Effector memory CD8-positive, alpha-beta T cell (primary cell): ENCODE results near the gene NOVA1.

Experiments
- ATAC-seq: fragments of 150-1000 bp; cut with Tn5 transposase; replicated peaks from 2 replicates; pipeline ENCODE4 v1.10.0; 2021; ENCODE audit warnings: mild to moderate bottlenecking, moderate library complexity
- DNase-seq, 3 experiments: peaks; one replicate each; pipeline ENCODE4 v3.0.0; 2021
- H3K27ac Mint-ChIP-seq, 2 donors: one replicate each; pipeline ENCODE4 v1.8.0; 2022; ENCODE audit warnings: mild to moderate bottlenecking in 2 of 2, mixed read lengths in 2 of 2, moderate library complexity in 2 of 2
- H3K27me3 Mint-ChIP-seq, 2 donors: one replicate each; pipeline ENCODE4 v1.8.0; 2022; ENCODE audit warnings: mixed read lengths in 2 of 2
- H3K36me3 Mint-ChIP-seq: one replicate; pipeline ENCODE4 v1.8.0; 2022; ENCODE audit warnings: mild to moderate bottlenecking, moderate library complexity, mixed read lengths; ENCODE audit not compliant: insufficient read depth
- H3K4me1 Mint-ChIP-seq, 2 donors: one replicate each; pipeline ENCODE4 v1.8.0; 2022; ENCODE audit warnings: low read depth in 2 of 2, mixed read lengths in 2 of 2
- H3K4me3 Mint-ChIP-seq, 2 donors: one replicate each; pipeline ENCODE4 v1.8.0; 2022; ENCODE audit warnings: mild to moderate bottlenecking in 2 of 2, mixed read lengths in 2 of 2, moderate library complexity in 2 of 2
- H3K9me3 Mint-ChIP-seq, 2 donors: one replicate each; pipeline ENCODE4 v1.8.0; 2022; ENCODE audit warnings: mixed read lengths in 2 of 2

Gene NOVA1

DNA sequence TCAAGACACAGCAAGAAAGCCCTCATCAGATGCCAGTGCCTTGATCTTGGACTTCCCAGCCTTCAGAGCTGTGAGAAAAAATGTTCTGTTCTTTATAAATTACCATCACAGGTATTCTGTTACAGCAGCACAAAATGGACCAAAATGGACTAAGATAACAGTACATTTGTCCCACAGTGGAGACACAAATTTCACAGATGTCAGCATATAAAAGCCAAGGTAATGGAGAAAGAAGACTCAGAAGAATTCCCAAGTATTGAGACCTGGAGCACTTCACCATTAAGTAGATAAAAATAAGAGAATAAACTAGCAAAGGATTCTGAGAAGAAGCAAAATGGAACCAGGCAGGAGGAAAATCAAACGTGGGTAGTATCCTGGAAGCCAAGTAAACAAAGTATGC lies 131.0 kb downstream of the NOVA1 start:
- Mint-ChIP-seq H3K4me1 (no peaks in the 10 kb centered on the region), H3K36me3 (no peaks in the 10 kb centered on the region), H3K27ac (no peak overlapping the region), H3K4me3 (no peak overlapping the region), H3K9me3 (peaks cover 14 to 26% of the 10 kb centered on the region in 2 donors), H3K27me3 (no peaks in the 10 kb centered on the region)
- ATAC-seq (no peak), DNase-seq (no peak)

GRCh38 chr14:26463136-26463535 lies 134.7 kb downstream of the NOVA1 start:
- Mint-ChIP-seq H3K4me1 (no peaks in the 10 kb centered on the region), H3K4me3 (no peak overlapping the region), H3K27me3 (no peaks in the 10 kb centered on the region), H3K27ac (no peak overlapping the region), H3K9me3 (peaks cover 14 to 26% of the 10 kb centered on the region in 2 donors), H3K36me3 (no peaks in the 10 kb centered on the region)
- DNase-seq (no peak), ATAC-seq (no peak)

GRCh38 chr14:26454105-26454504 lies 143.7 kb downstream of the NOVA1 start:
- no peaks in the 10 kb centered on the region for H3K4me1 Mint-ChIP-seq

DNA sequence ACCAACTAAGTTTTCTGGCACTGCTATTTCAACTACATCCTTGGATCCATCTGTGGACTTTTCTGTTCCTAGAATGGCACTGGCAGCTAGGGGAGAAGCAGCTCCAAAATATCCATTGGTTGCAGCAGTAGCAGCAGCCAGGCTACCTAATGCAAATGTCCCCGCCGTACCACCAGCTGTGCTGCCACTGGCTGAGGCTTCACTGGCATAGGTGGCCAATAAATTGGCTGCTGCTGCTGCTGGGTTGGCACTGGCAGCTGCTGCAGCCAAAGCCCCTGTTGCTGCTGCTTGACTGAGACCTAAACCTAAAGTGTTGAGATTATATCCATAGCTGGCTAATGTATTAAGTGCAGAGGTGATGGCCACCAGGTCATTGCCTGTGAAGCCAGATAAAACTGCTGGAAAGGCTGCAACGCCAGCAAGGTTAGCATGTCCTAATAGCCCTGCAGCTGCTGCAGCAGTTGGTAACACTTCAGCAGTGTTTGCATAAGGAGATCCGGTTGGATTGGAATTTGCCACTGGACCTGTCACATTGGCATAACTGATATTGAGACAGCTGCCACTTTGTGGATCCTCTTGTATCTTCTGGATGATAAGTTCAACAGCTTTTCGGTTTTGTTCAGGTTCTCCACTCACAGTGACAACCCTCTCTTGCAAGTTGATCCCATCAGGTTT lies 149.5 kb downstream of the NOVA1 start:
- no peak overlapping the region for H3K4me3 Mint-ChIP-seq
- H3K27ac Mint-ChIP-seq: no peak overlapping the region
- H3K36me3 Mint-ChIP-seq: no peaks in the 10 kb centered on the region
- no peaks in the 10 kb centered on the region for H3K27me3 Mint-ChIP-seq
- DNase-seq (no peak), ATAC-seq (no peak)
- H3K4me1 Mint-ChIP-seq: no peaks in the 10 kb centered on the region
- H3K9me3 Mint-ChIP-seq: peaks cover 3 to 21% of the 10 kb centered on the region in 2 donors

More at GRCh38 chr14:26454105-26454504, 143.7 kb downstream of the NOVA1 start:
- Mint-ChIP-seq H3K9me3 (peaks cover 7% of the 10 kb centered on the region in 2 donors), H3K27ac (no peak overlapping the region), H3K36me3 (no peaks in the 10 kb centered on the region), H3K4me3 (no peak overlapping the region), H3K27me3 (no peaks in the 10 kb centered on the region)
- DNase-seq: no peak
- no peak for ATAC-seq

DNA sequence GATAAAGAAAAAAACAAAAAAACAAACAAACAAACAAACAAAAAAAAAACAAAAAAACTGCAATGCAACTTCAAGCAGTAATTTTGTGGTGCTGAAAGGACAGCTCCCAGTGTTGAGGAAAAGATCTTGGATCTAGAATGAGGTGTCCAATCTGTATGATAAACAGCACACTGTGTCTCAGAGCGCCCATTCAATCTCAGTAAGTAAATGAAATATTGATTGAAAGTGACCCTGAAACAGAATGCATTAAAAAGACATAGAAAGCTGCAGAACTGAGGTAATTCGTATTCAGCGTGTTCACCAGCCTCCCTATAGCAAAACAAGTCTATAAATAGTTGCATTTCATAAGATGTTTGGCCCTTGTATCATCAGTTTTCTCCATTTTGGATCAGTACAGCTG lies 153.0 kb downstream of the NOVA1 start:
- Mint-ChIP-seq H3K4me3 (no peak overlapping the region), H3K27me3 (no peaks in the 10 kb centered on the region), H3K36me3 (no peaks in the 10 kb centered on the region), H3K4me1 (no peaks in the 10 kb centered on the region), H3K27ac (no peak overlapping the region), H3K9me3 (peaks cover 5 to 14% of the 10 kb centered on the region in 2 donors)
- no peak for ATAC-seq
- DNase-seq: no peak

DNA sequence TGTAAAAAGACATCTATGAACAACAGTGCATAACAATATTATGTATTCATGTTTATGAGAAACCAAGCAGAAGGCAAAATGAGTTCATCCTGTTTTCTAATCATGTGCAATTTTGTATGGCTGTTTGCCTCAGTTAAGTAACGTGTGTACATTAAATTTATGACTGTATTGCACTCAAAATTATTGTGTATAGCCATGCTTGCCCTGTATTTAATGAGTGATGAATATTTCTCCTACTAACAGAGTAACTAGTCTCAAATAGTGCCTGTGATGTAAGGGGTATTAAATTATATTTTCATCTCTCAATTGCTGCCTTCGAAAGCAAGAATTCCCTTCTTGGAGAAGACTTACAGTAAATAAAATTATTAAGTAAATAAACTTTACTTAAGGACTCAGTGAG lies 154.2 kb downstream of the NOVA1 start:
- Mint-ChIP-seq H3K4me3 (no peak overlapping the region), H3K36me3 (no peaks in the 10 kb centered on the region), H3K9me3 (peaks cover 5 to 14% of the 10 kb centered on the region in 2 donors), H3K27ac (no peak overlapping the region), H3K4me1 (no peaks in the 10 kb centered on the region), H3K27me3 (no peaks in the 10 kb centered on the region)
- ATAC-seq (no peak), DNase-seq (no peak)

DNA sequence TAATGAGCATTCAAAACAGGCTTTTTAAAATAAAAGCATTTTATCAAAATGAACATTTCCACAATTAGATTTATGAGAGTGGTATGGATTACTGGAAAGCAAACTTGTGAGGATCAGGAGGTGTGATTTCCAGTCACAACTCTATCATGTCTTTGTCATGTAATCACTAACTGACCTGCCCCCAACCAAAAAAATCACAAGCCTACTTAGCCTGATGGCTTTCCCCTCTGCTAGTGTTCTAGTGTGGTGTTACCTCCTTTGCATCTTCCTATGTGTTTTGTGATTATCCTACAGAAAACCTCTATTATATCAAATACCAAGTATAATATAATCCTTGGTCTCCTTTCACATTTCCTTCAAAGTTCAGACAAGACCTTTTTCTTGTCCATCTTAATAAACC lies 168.6 kb downstream of the NOVA1 start:
- Mint-ChIP-seq H3K27me3 (no peaks in the 10 kb centered on the region), H3K9me3 (peaks cover 4 to 16% of the 10 kb centered on the region in 2 donors), H3K27ac (no peak overlapping the region), H3K4me1 (no peaks in the 10 kb centered on the region), H3K36me3 (no peaks in the 10 kb centered on the region), H3K4me3 (no peak overlapping the region)
- ATAC-seq (no peak), DNase-seq (no peak)

DNA sequence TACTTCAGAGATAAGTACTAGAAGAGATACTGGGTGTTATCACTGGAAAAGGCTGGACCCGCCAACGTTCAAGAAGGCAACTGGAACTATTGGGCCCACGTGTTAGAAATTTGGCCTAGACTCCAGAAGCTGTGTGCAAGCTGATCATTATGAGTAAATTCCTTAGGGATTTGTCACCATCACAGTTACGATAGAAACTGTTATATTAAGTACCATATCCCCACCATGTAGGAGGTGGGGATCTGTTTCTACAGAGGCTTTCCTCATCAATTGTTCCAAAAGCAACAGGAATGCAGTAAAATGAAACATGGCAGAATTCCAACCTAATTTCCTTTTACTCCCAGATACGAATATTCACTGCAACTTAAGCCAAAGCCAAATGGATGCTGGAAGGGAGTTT lies 170.7 kb downstream of the NOVA1 start:
- no peak for DNase-seq
- Mint-ChIP-seq H3K9me3 (peaks cover 4 to 16% of the 10 kb centered on the region in 2 donors), H3K4me1 (no peaks in the 10 kb centered on the region), H3K27me3 (no peaks in the 10 kb centered on the region), H3K36me3 (no peaks in the 10 kb centered on the region), H3K4me3 (no peak overlapping the region), H3K27ac (no peak overlapping the region)
- no peak for ATAC-seq

- no peaks in the 10 kb centered on the region for H3K4me1 Mint-ChIP-seq
- no peak overlapping the region for H3K4me3 Mint-ChIP-seq
- ATAC-seq (no peak), DNase-seq (no peak)
- no peaks in the 10 kb centered on the region for H3K27me3 Mint-ChIP-seq
- H3K36me3 Mint-ChIP-seq: no peaks in the 10 kb centered on the region
- H3K27ac Mint-ChIP-seq: no peak overlapping the region
- H3K9me3 Mint-ChIP-seq: peaks cover 2 to 4% of the 10 kb centered on the region in 2 donors
These were observed 173.3 kb downstream of the NOVA1 start for GRCh38 chr14:26424537-26424936.

DNA sequence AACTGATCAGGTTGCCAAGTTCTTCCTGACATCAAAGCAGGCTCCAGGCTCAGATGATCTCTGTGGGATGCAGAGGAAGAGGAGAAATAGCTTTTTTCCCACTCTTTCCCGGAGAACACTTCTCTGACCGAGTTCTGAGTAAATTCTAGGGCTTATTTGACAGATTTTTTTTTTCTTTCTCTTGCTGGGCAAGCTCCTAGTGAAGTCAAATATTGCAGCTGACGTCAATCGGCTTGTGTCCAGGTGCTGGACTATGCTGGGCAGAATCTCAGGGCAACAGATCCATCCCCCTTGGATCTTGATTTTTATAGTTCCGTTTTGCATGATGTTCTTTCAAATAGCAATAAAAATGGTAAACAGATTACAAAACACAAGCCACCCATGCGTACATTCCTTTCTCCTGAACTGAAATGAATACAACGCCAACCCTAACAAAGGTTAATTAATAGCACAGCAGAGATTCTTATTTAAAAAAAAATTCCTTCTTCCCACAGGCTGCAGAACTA lies 182.2 kb downstream of the NOVA1 start:
- Mint-ChIP-seq H3K9me3 (peaks cover 15 to 25% of the 10 kb centered on the region in 2 donors), H3K4me3 (no peak overlapping the region), H3K27me3 (no peaks in the 10 kb centered on the region), H3K36me3 (no peaks in the 10 kb centered on the region), H3K27ac (no peak overlapping the region), H3K4me1 (no peaks in the 10 kb centered on the region)
- ATAC-seq (no peak), DNase-seq (no peak)

- H3K36me3 Mint-ChIP-seq: no peaks in the 10 kb centered on the region
- H3K27ac Mint-ChIP-seq: no peak overlapping the region
- no peaks in the 10 kb centered on the region for H3K4me1 Mint-ChIP-seq
- H3K9me3 Mint-ChIP-seq: peaks cover 17 to 25% of the 10 kb centered on the region in 2 donors
- no peak for ATAC-seq
- DNase-seq: no peak
- H3K27me3 Mint-ChIP-seq: no peaks in the 10 kb centered on the region
- H3K4me3 Mint-ChIP-seq: no peak overlapping the region
These were observed 182.9 kb downstream of the NOVA1 start for GRCh38 chr14:26414926-26415325.

GRCh38 chr14:26414103-26414502 lies 183.7 kb downstream of the NOVA1 start:
- Mint-ChIP-seq H3K27me3 (no peaks in the 10 kb centered on the region), H3K36me3 (no peaks in the 10 kb centered on the region), H3K27ac (no peak overlapping the region), H3K4me3 (no peak overlapping the region), H3K9me3 (peaks cover 16 to 25% of the 10 kb centered on the region in 2 donors), H3K4me1 (no peaks in the 10 kb centered on the region)
- ATAC-seq: no peak
- DNase-seq: no peak

- Mint-ChIP-seq H3K27ac (no peak overlapping the region), H3K27me3 (no peaks in the 10 kb centered on the region), H3K9me3 (peaks cover 16 to 19% of the 10 kb centered on the region in 2 donors), H3K4me1 (no peaks in the 10 kb centered on the region), H3K4me3 (no peak overlapping the region), H3K36me3 (no peaks in the 10 kb centered on the region)
- ATAC-seq (no peak), DNase-seq (no peak)
These were observed 185.4 kb downstream of the NOVA1 start for GRCh38 chr14:26412421-26412820.

- H3K36me3 Mint-ChIP-seq: no peaks in the 10 kb centered on the region
- H3K4me1 Mint-ChIP-seq: no peaks in the 10 kb centered on the region
- H3K4me3 Mint-ChIP-seq: no peak overlapping the region
- no peak overlapping the region for H3K27ac Mint-ChIP-seq
- H3K9me3 Mint-ChIP-seq: peaks cover 15 to 16% of the 10 kb centered on the region in 2 donors
- DNase-seq (no peak), ATAC-seq (no peak)
- H3K27me3 Mint-ChIP-seq: no peaks in the 10 kb centered on the region
These were observed 187.6 kb downstream of the NOVA1 start for GRCh38 chr14:26410189-26410685.
